Transverse colon (tissue), 4 donors: ENCODE data around the gene PLEKHG1.

ENCODE experiments used
- EP300 ChIP-seq: sonication (generic); formaldehyde crosslinking; IDR thresholded peaks from one replicate; pipeline ENCODE4 v1.6.1; 2017; ENCODE audit warnings: antibody characterized with exemption, low read depth
- POLR2A ChIP-seq: fragments of 450-650 bp; IDR thresholded peaks from one replicate; pipeline ENCODE4 v1.6.1; 2016; ENCODE audit warnings: antibody characterized with exemption, mild to moderate bottlenecking, moderate library complexity
- POLR2AphosphoS5 ChIP-seq, 3 donors: sonication (generic); formaldehyde crosslinking; IDR thresholded peaks; one replicate each; pipeline ENCODE4 v1.6.1; 2016; ENCODE audit warnings: antibody characterized with exemption in 3 of 3
- TF ChIP-seq, protein P1 (sequence below), 5 experiments: fragments of 200-600 bp in 3 of 5; fragments of 450-650 bp in 2 of 5; sonication (generic) in 3 of 5; IDR thresholded peaks; 1 replicate in 2 of 5; 2 replicates in 3 of 5; pipeline ENCODE4 v1.5.1; 2016 to 2017; ENCODE audit warnings: antibody characterized with exemption in 5 of 5, inconsistent platforms in 3 of 5, mild to moderate bottlenecking in 2 of 5, moderate library complexity in 1 of 5

DNA sequence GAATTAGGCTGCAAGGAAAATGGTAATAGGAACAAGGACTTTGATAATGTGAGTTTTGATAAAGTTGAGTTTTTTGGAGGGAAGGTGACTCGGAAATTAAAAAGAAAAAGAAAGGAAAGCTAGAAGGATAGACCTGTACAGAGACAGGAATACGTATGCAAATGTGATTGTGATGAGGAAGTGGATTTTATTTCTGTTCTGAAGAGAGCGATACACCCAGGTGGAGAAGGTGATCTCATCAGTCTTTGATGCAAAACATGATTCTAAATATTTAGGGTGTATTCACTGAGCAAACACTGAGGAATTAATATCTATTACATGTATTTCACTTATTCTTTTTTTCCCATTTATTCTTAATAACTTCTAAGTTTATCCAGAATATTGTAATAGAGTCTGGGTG, 9.2 kb upstream of the PLEKHG1 start:
- TF ChIP-seq, protein P1, sequence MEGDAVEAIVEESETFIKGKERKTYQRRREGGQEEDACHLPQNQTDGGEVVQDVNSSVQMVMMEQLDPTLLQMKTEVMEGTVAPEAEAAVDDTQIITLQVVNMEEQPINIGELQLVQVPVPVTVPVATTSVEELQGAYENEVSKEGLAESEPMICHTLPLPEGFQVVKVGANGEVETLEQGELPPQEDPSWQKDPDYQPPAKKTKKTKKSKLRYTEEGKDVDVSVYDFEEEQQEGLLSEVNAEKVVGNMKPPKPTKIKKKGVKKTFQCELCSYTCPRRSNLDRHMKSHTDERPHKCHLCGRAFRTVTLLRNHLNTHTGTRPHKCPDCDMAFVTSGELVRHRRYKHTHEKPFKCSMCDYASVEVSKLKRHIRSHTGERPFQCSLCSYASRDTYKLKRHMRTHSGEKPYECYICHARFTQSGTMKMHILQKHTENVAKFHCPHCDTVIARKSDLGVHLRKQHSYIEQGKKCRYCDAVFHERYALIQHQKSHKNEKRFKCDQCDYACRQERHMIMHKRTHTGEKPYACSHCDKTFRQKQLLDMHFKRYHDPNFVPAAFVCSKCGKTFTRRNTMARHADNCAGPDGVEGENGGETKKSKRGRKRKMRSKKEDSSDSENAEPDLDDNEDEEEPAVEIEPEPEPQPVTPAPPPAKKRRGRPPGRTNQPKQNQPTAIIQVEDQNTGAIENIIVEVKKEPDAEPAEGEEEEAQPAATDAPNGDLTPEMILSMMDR (IDR thresholded peaks at IDR 0.05) = no peak
- TF ChIP-seq EP300 (no peak), POLR2A (no peak), POLR2AphosphoS5 (IDR thresholded peaks at IDR 0.05) (no peak)
